Measurements from ENCODE around the gene TSC22D2. TPM values are rescaled to one million over a fixed set of nuclear protein-coding genes. Genes with fewer than 3 reads are reported as not detected.

TSC22D2 gene
- total and polyA plus RNA-seq, 2 donors from 2014 or later: 13.4 to 25.3 TPM

- intact Hi-C loops (cut with DNase I): no loop called here
- no peak for DNase-seq
- Histone ChIP-seq H3K4me1 (ENCODE audit: control insufficient read depth in 2 of 3, insufficient read depth in 2 of 3, low read depth in 1 of 3, low read length in 3 of 3) (no peaks in the 10 kb centered on the region), H3K36me3 (ENCODE audit: control insufficient read depth in 2 of 3, insufficient read depth in 3 of 3, low read length in 3 of 3) (no peaks in the 10 kb centered on the region), H3K9ac (ENCODE audit: low read length in 3 of 3) (no peak overlapping the region), H3K9me3 (ENCODE audit: control insufficient read depth in 2 of 3, insufficient read depth in 1 of 3, low read length in 3 of 3) (no peaks in the 10 kb centered on the region), H3K27ac (ENCODE audit: low read depth in 2 of 2, low read length in 2 of 2) (no peak overlapping the region), H3K4me3 (ENCODE audit: low read length in 3 of 3) (no peak overlapping the region), H3K27me3 (ENCODE audit: control insufficient read depth, insufficient read depth, low read length) (no peaks in the 10 kb centered on the region)
- FAIRE-seq: no peak
- no peak for TF ChIP-seq CTCF (IDR thresholded peaks at IDR 0.05; ENCODE audit: borderline replicate concordance, extremely low read depth, insufficient read depth)
These were observed 103.2 kb downstream of the TSC22D2 start for GRCh38 chr3:150511122-150511821.

GRCh38 chr3:150515210-150515609, 107.1 kb downstream of the TSC22D2 start:
- intact Hi-C loops (cut with DNase I): no loop called here
- no peaks in the 10 kb centered on the region for H3K9me3 ChIP-seq (ENCODE audit: control insufficient read depth in 2 of 3, insufficient read depth in 1 of 3, low read length in 3 of 3)

More at GRCh38 chr3:150515210-150515609, 107.1 kb downstream of the TSC22D2 start:
- no peak for FAIRE-seq
- no peaks in the 10 kb centered on the region for H3K36me3 ChIP-seq (ENCODE audit: control insufficient read depth in 2 of 3, insufficient read depth in 3 of 3, low read length in 3 of 3)
- H3K4me3 ChIP-seq (ENCODE audit: low read length in 3 of 3): no peak overlapping the region
- no peaks in the 10 kb centered on the region for H3K4me1 ChIP-seq (ENCODE audit: control insufficient read depth in 2 of 3, insufficient read depth in 2 of 3, low read depth in 1 of 3, low read length in 3 of 3)
- DNase-seq: no peak
- H3K27me3 ChIP-seq (ENCODE audit: control insufficient read depth, insufficient read depth, low read length): no peaks in the 10 kb centered on the region
- no peak overlapping the region for H3K27ac ChIP-seq (ENCODE audit: low read depth in 2 of 2, low read length in 2 of 2)
- no peak overlapping the region for H3K9ac ChIP-seq (ENCODE audit: low read length in 3 of 3)
- TF ChIP-seq CTCF (IDR thresholded peaks at IDR 0.05; ENCODE audit: borderline replicate concordance, extremely low read depth, insufficient read depth): no peak

Other genes starting within 250 kb of the TSC22D2 start
- 90.3 TPM for gene SERP1, start 138.2 kb downstream of the TSC22D2 start, total RNA-seq
- 84.0 TPM for gene SERP1, start 138.2 kb downstream of the TSC22D2 start, polyA plus RNA-seq (ENCODE audit: insufficient read depth, low read depth, low replicate concordance)
- gene EIF2A, start 138.5 kb downstream of the TSC22D2 start, total RNA-seq: 70.5 TPM
- 48.2 TPM for gene EIF2A, start 138.5 kb downstream of the TSC22D2 start, polyA plus RNA-seq (ENCODE audit: insufficient read depth, low read depth, low replicate concordance)
- 116 TPM for gene SELENOT, start 195.0 kb downstream of the TSC22D2 start, total RNA-seq
- gene SELENOT, start 195.0 kb downstream of the TSC22D2 start, polyA plus RNA-seq (ENCODE audit: insufficient read depth, low read depth, low replicate concordance): 120 TPM